ENCODE data around the gene RALA.

The RALA gene

GRCh38 chr7:39614299-39614698, 9.1 kb upstream of the RALA start:
- DNase-seq (ENCODE audit: low read depth), result no peak

- DNase-seq (ENCODE audit: low read depth), result no peak
Observed at GRCh38 chr7:39615350-39615975, 7.9 kb upstream of the RALA start.

- DNase-seq (ENCODE audit: low read depth), result no peak
Observed at GRCh38 chr7:39616138-39616537, 7.2 kb upstream of the RALA start.

GRCh38 chr7:39617005-39617404, 6.4 kb upstream of the RALA start:
- no peak for DNase-seq (ENCODE audit: low read depth)

GRCh38 chr7:39618868-39619267, 4.5 kb upstream of the RALA start:
- no peak for DNase-seq (ENCODE audit: low read depth)

- DNase-seq (ENCODE audit: low read depth), result no peak
Observed at GRCh38 chr7:39620486-39620885, 2.9 kb upstream of the RALA start.

- DNase-seq (ENCODE audit: low read depth), result no peak
Observed at GRCh38 chr7:39621261-39621660, 2.1 kb upstream of the RALA start.

- DNase-seq (ENCODE audit: low read depth), result no peak
Observed at GRCh38 chr7:39621784-39622411, 1.5 kb upstream of the RALA start.

GRCh38 chr7:39622609-39623008, 763 bp upstream of the RALA start:
- no peak for DNase-seq (ENCODE audit: low read depth)

- peak; percentile 10 for DNase-seq (ENCODE audit: low read depth)
Observed at GRCh38 chr7:39623732-39624441, 515 bp downstream of the RALA start.

- DNase-seq (ENCODE audit: low read depth), result no peak
Observed at GRCh38 chr7:39624442-39624807, 1.1 kb downstream of the RALA start.

- DNase-seq (ENCODE audit: low read depth), result no peak
Observed at GRCh38 chr7:39624935-39625694, 1.7 kb downstream of the RALA start.

- no peak for DNase-seq (ENCODE audit: low read depth)
Observed at GRCh38 chr7:39631736-39632308, 8.4 kb downstream of the RALA start.

- no peak for DNase-seq (ENCODE audit: low read depth)
Observed at GRCh38 chr7:39633563-39634477, 10.4 kb downstream of the RALA start.

- DNase-seq (ENCODE audit: low read depth), result no peak
Observed at GRCh38 chr7:39634478-39634805, 11.1 kb downstream of the RALA start.

GRCh38 chr7:39637400-39637799, 14.0 kb downstream of the RALA start:
- DNase-seq (ENCODE audit: low read depth), result no peak

GRCh38 chr7:39637963-39638485, 14.7 kb downstream of the RALA start:
- no peak for DNase-seq (ENCODE audit: low read depth)

- no peak for DNase-seq (ENCODE audit: low read depth)
Observed at GRCh38 chr7:39642896-39643295, 19.5 kb downstream of the RALA start.

- DNase-seq (ENCODE audit: low read depth), result no peak
Observed at GRCh38 chr7:39644170-39644569, 20.8 kb downstream of the RALA start.

GRCh38 chr7:39645482-39646407, 22.4 kb downstream of the RALA start:
- DNase-seq (ENCODE audit: low read depth), result no peak

Measured in activated T-cell treated with anti-CD3 and anti-CD28 coated beads for 1 hour (primary cell).